ENCODE measurements around the gene TMEM119.

- TF ChIP-seq CTCF (conservative IDR thresholded peaks at IDR 0.05) (no peak), ZFX (IDR thresholded peaks at IDR 0.05) (no peak)
Observed at GRCh38 chr12:108562348-108563135, 35.3 kb downstream of the TMEM119 start, which contains the start of gene ISCU.
